Spleen (tissue), 11 donors: Measurements from ENCODE around the gene TRAF1. TPM values are rescaled to one million over a fixed set of nuclear protein-coding genes. Genes with fewer than 3 reads are reported as not detected.

ENCODE experiments used
- DNase-seq: peaks from one replicate; pipeline ENCODE4 v3.0.0-alpha.2; 2020
- H3K27ac ChIP-seq, 8 donors: fragments of 200-600 bp; sonication (generic) in 7 of 8; 1 replicate in 4 of 8; 2 replicates in 4 of 8; pipeline versions ENCODE4 v1.5.0 to v1.8.0; 2016 to 2021; ENCODE audit warnings: inconsistent platforms in 4 of 8, mild to moderate bottlenecking in 4 of 8, moderate library complexity in 1 of 8
- H3K27me3 ChIP-seq, 7 donors: fragments of 200-600 bp; sonication (generic) in 6 of 7; replicated peaks in 1 of 7; 1 replicate in 4 of 7; 2 replicates in 3 of 7; pipeline versions ENCODE4 v1.5.0 to v1.8.0; 2016 to 2021; ENCODE audit warnings: inconsistent platforms in 3 of 7, mild to moderate bottlenecking in 1 of 7
- H3K36me3 ChIP-seq, 6 donors: fragments of 200-600 bp; sonication (generic) in 5 of 6; 1 replicate in 4 of 6; 2 replicates in 2 of 6; pipeline versions ENCODE4 v1.5.0 to v1.8.0; 2016 to 2021; ENCODE audit warnings: inconsistent platforms in 2 of 6
- H3K4me1 ChIP-seq, 6 donors: fragments of 200-600 bp; sonication (generic) in 5 of 6; 1 replicate in 3 of 6; 2 replicates in 3 of 6; pipeline versions ENCODE4 v1.5.0 to v1.8.0; 2016 to 2021; ENCODE audit warnings: inconsistent platforms in 3 of 6
- H3K4me3 ChIP-seq, 8 donors: fragments of 200-600 bp; sonication (generic) in 7 of 8; 1 replicate in 4 of 8; 2 replicates in 4 of 8; pipeline versions ENCODE4 v1.5.0 to v1.8.0; 2016 to 2021; ENCODE audit warnings: inconsistent platforms in 4 of 8, mild to moderate bottlenecking in 4 of 8, moderate library complexity in 2 of 8
- H3K9me3 ChIP-seq, 8 donors: fragments of 200-600 bp; sonication (generic) in 7 of 8; 1 replicate in 4 of 8; 2 replicates in 4 of 8; pipeline versions ENCODE4 v1.5.0 to v1.8.0; 2016 to 2021; ENCODE audit warnings: inconsistent platforms in 4 of 8
- POLR2A ChIP-seq, 3 donors: fragments of 450-650 bp; IDR thresholded peaks; one replicate each; pipeline ENCODE4 v1.5.1; 2017; ENCODE audit warnings: antibody characterized with exemption in 3 of 3, mild to moderate bottlenecking in 1 of 3
- POLR2AphosphoS5 ChIP-seq, 3 donors: sonication (generic); formaldehyde crosslinking; IDR thresholded peaks; one replicate each; pipeline ENCODE4 v1.5.1; 2017; ENCODE audit warnings: antibody characterized with exemption in 3 of 3
- WGBS, 5 donors: extraction: QIAGEN DNeasy Blood & Tissue Kit in 3 of 5; methylation state at CpG; one replicate each; pipeline versions ENCODE4 v1.1.5 to v1.1.7; 2013 to 2018; 5-methylcytosine and 5-hydroxymethylcytosine counted together
- intact Hi-C: fragments of 100-400 bp; cut with DNase I; formaldehyde crosslinking; loops from one replicate; pipeline ENCODE4 v1.15.0; 2023; ENCODE audit warnings: low total_unique reads
- polyA plus RNA-seq, 3 donors: library from polyadenylated mRNA; stranded (reverse); fragments of 200-250 nt; gene quantifications; one replicate each; pipeline ENCODE4 v1.2.1, GENCODE V29; 2013
- total RNA-seq, 7 donors: library from RNA; depleted of rRNA in 3 of 7; stranded (reverse); fragments of >200 nt in 3 of 7; fragmentation: NEBNext Ultra II Directional in 4 of 7; extraction: Animal tissue kit (Norgen Biotek cat#: 25700) in 4 of 7; gene quantifications; one replicate each; pipeline versions ENCODE4 v1.1.0 to v1.2.1, GENCODE V29; 2016 to 2021
- TF ChIP-seq, protein P1 (sequence below), 11 experiments: fragments of 200-600 bp in 7 of 11; fragments of 450-650 bp in 4 of 11; sonication (generic) in 4 of 11; IDR thresholded peaks in 8 of 11; conservative IDR thresholded peaks in 3 of 11; 1 replicate in 7 of 11; 2 replicates in 4 of 11; pipeline versions ENCODE4 v1.4.0 to v1.8.0; 2016 to 2021; ENCODE audit warnings: antibody characterized with exemption in 11 of 11, inconsistent platforms in 4 of 11, mild to moderate bottlenecking in 1 of 11
- donor health status: healthy with polysubstance abuse.
- donor health status: DM: no; HTN: no; CAD: no; lungs with moderate emphysema.
- donor health status: DM: no; HTN: no; CAD: no.
- donor health status: Bipolar disorder and iron deficiency.
- donor health status: healthy.
- donor health status: DM: no; HTN: no; CAD: no.
- donor health status: DM: yes; HTN: yes; CAD: no.

TRAF1 gene
- total and polyA plus RNA-seq, 10 donors = 8.6 to 29.2 (median 14.1) TPM

DNA sequence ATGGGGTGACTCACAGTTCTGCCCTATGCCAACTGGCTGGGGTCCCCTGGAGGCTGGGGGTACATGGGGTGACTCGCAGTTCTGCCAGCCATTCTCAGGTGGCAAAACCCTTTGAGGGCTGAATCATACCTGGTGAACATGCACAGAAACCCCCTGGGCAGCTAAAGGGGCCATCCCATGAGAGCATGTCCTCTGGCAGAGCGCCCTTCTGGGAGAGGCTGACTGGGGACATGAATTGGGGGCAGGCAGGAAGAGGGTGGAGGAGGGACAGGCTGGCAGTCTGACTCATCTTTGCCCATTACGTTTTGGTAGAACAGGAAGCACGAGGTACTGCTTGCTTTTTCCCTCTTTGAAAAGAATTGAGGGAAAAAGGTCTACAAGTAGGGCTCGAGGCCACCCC, 16.7 kb downstream of the TRAF1 start:
- Histone ChIP-seq H3K27me3 (no peaks in the 10 kb centered on the region), H3K36me3 (peaks cover 0 to 85% (median 37%) of the 10 kb centered on the region in 6 donors), H3K9me3 (no peaks in the 10 kb centered on the region), H3K4me3 (no peak overlapping the region), H3K27ac (peak overlapping the region in 6 of 8 donors; percentile 34 to 81 (median 60)), H3K4me1 (peaks cover 0 to 68% (median 21%) of the 10 kb centered on the region in 6 donors)
- no peak for DNase-seq
- WGBS, 5 donors = 38 to 47% (median 44%) methylated on average over 5 of the region's 5 CpGs
- TF ChIP-seq POLR2AphosphoS5 (IDR thresholded peaks at IDR 0.05) (peak in 1 of 3 donors; percentile 26), POLR2A (IDR thresholded peaks at IDR 0.05) (no peak)
- TF ChIP-seq, protein P1, sequence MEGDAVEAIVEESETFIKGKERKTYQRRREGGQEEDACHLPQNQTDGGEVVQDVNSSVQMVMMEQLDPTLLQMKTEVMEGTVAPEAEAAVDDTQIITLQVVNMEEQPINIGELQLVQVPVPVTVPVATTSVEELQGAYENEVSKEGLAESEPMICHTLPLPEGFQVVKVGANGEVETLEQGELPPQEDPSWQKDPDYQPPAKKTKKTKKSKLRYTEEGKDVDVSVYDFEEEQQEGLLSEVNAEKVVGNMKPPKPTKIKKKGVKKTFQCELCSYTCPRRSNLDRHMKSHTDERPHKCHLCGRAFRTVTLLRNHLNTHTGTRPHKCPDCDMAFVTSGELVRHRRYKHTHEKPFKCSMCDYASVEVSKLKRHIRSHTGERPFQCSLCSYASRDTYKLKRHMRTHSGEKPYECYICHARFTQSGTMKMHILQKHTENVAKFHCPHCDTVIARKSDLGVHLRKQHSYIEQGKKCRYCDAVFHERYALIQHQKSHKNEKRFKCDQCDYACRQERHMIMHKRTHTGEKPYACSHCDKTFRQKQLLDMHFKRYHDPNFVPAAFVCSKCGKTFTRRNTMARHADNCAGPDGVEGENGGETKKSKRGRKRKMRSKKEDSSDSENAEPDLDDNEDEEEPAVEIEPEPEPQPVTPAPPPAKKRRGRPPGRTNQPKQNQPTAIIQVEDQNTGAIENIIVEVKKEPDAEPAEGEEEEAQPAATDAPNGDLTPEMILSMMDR (IDR thresholded peaks at IDR 0.05 in 8 of 11, conservative IDR thresholded peaks at IDR 0.05 in 3 of 11) = no peak
- intact Hi-C loops = no loop called here

DNA sequence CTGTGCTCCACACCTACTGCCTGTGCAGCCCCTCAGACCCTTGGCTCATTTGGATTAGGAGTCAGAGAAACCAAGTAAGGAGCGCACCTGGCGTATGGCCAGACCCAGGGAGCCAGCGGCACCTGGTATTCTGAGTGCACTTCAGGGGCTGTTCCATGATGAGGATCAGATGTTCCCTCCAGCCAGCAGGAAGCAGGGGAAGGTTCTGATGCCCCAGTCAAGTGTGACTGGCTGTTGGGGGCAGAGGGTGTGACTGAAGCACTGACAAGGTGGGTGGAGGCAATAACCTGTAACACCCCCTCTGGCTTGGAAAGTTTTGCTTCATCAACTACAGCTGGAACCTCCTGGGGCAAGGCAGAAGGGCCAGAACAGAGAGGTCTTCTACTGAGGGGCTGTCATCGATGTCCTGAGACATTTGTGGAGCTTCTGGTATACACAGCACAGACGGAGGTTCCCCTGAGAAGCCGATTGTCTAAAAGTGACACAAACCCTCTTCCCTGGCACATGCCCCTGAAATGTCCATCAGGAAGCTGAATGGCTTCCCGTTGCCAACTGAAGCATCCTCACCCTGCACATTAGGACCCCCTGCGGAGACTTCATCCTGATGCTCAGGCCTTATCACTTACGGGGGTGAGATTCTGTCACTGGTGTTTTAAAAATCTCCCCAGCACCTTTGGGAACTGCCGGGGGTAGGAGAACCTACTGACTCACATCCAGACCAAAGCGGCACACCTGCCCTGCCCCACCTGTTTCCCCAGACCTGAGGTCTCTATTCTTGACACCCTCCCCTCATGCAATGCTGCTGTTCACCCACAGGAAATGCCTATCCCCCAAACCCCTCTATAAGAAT, 21.1 kb downstream of the TRAF1 start:
- H3K27ac ChIP-seq = peak overlapping the region in 7 of 8 donors; percentile 41 to 84 (median 76)

GRCh38 chr9:120904978-120905301, 21.7 kb downstream of the TRAF1 start:
- peak overlapping the region in 7 of 8 donors; percentile 41 to 84 (median 76) for H3K27ac ChIP-seq
- peaks cover 13 to 78% (median 36%) of the 10 kb centered on the region in 6 donors for H3K4me1 ChIP-seq
- 91 to 97% (median 93%) methylated on average over 11 of the region's 11 CpGs for WGBS, 5 donors
- TF ChIP-seq POLR2AphosphoS5 (IDR thresholded peaks at IDR 0.05) = peak in 1 of 3 donors; percentile 19
- TF ChIP-seq, protein P1 (IDR thresholded peaks at IDR 0.05 in 8 of 11, conservative IDR thresholded peaks at IDR 0.05 in 3 of 11) = no peak
- H3K9me3 ChIP-seq = no peaks in the 10 kb centered on the region
- peaks cover 0 to 59% (median 10%) of the 10 kb centered on the region in 6 donors for H3K36me3 ChIP-seq
- no peak overlapping the region for H3K4me3 ChIP-seq
- intact Hi-C loops = no loop called here
- DNase-seq = no peak
- no peaks in the 10 kb centered on the region for H3K27me3 ChIP-seq

More for the DNA sequence above, 21.1 kb downstream of the TRAF1 start:
- Histone ChIP-seq H3K36me3 (peaks cover 0 to 65% (median 12%) of the 10 kb centered on the region in 6 donors), H3K4me3 (no peak overlapping the region), H3K27me3 (no peaks in the 10 kb centered on the region), H3K4me1 (peaks cover 13 to 82% (median 42%) of the 10 kb centered on the region in 6 donors), H3K9me3 (no peaks in the 10 kb centered on the region)
- DNase-seq = no peak
- TF ChIP-seq POLR2AphosphoS5 (IDR thresholded peaks at IDR 0.05) (no peak), POLR2A (IDR thresholded peaks at IDR 0.05) (no peak)
- TF ChIP-seq, protein P1 (IDR thresholded peaks at IDR 0.05 in 8 of 11, conservative IDR thresholded peaks at IDR 0.05 in 3 of 11) = no peak
- WGBS, 5 donors = 75 to 84% (median 83%) methylated on average over 11 of the region's 11 CpGs
- intact Hi-C loops = no loop called here
